Measurements from ENCODE around the gene PARM1.

GRCh38 chr4:74890341-74890740 lies 42.6 kb upstream of the PARM1 start:
- TF ChIP-seq POLR2A (IDR thresholded peaks at IDR 0.05; ENCODE audit: low read depth, low read length) (no peak), TAF1 (IDR thresholded peaks at IDR 0.05; ENCODE audit: borderline replicate concordance, low read depth, low read length) (no peak), POLR2AphosphoS5 (IDR thresholded peaks at IDR 0.05; ENCODE audit: low read depth, low read length) (no peak)

Measured in GM12892 (cell line).